GM12864 (cell line): ENCODE measurements around the gene CSGALNACT2.

Source experiments
- DNase-seq: peaks from one replicate; pipeline ENCODE4 v3.0.0-alpha.2; 2011; ENCODE audit warnings: low read depth
- H3K4me3 ChIP-seq: 2 replicates; pipeline ENCODE4 v1.5.1; 2011; ENCODE audit warnings: mild to moderate bottlenecking, low read depth, low read length, control low read depth
- CTCF ChIP-seq: IDR thresholded peaks from 2 replicates; pipeline ENCODE4 v1.5.1; 2011; ENCODE audit warnings: low read depth, mild to moderate bottlenecking, moderate library complexity, low read length, control low read depth, inconsistent platforms; ENCODE audit errors: missing control alignments

CSGALNACT2 gene

GRCh38 chr10:43106256-43107091 lies 31.8 kb upstream of the CSGALNACT2 start:
- TF ChIP-seq CTCF: no peak
- no peak for DNase-seq
- H3K4me3 ChIP-seq: no peak overlapping the region

- no peak overlapping the region for H3K4me3 ChIP-seq
- DNase-seq: no peak
- no peak for TF ChIP-seq CTCF
These were observed 29.3 kb upstream of the CSGALNACT2 start for GRCh38 chr10:43108951-43109350.

- DNase-seq: no peak
- H3K4me3 ChIP-seq: no peak overlapping the region
- no peak for TF ChIP-seq CTCF
These were observed 28.5 kb upstream of the CSGALNACT2 start for GRCh38 chr10:43109671-43110249.

- no peak for TF ChIP-seq CTCF
- DNase-seq: no peak
- no peak overlapping the region for H3K4me3 ChIP-seq
These were observed 27.7 kb upstream of the CSGALNACT2 start for GRCh38 chr10:43110338-43111071.

- DNase-seq: no peak
- TF ChIP-seq CTCF: no peak
- no peak overlapping the region for H3K4me3 ChIP-seq
These were observed 27.1 kb upstream of the CSGALNACT2 start for GRCh38 chr10:43111101-43111500.

- no peak for TF ChIP-seq CTCF
- no peak for DNase-seq
- H3K4me3 ChIP-seq: no peak overlapping the region
These were observed 26.2 kb upstream of the CSGALNACT2 start for GRCh38 chr10:43111921-43112607.
